ENCODE measurements around the gene CGB3.
"Not testable (repeated sequence)": the region's sequence is repeated elsewhere in the genome, so short reads cannot be mapped to it uniquely, and the experiment has no call there.

The CGB3 gene

GRCh38 chr19:49024233-49024632, at the start of gene CGB3:
Gene CGB3 (minus strand): TSS chr19:49024333. CDS start chr19:49023971, 362 bp downstream.
- DNase-seq = not testable (repeated sequence)

- DNase-seq = no peak
Observed at GRCh38 chr19:49071860-49072547, 47.9 kb upstream of the CGB3 start.

GRCh38 chr19:49070416-49070815, 46.3 kb upstream of the CGB3 start:
- no peak for DNase-seq

GRCh38 chr19:49069026-49069425, 44.9 kb upstream of the CGB3 start:
- no peak for DNase-seq

- DNase-seq = no peak
Observed at GRCh38 chr19:49067554-49067953, 43.4 kb upstream of the CGB3 start.

GRCh38 chr19:49065905-49066512, 41.9 kb upstream of the CGB3 start:
- DNase-seq = no peak

- no peak for DNase-seq
Observed at GRCh38 chr19:49064768-49065611, 40.9 kb upstream of the CGB3 start, which contains the start of gene NTF4. Gene NTF4 (minus strand): TSS chr19:49064818. CDS start chr19:49061997, 2,821 bp downstream.

- DNase-seq = no peak
Observed at GRCh38 chr19:49064029-49064629, 40.0 kb upstream of the CGB3 start.

- no peak for DNase-seq
Observed at GRCh38 chr19:49061445-49061844, 37.3 kb upstream of the CGB3 start.

GRCh38 chr19:49061000-49061399, 36.9 kb upstream of the CGB3 start:
- DNase-seq = no peak

GRCh38 chr19:49059053-49059452, 34.9 kb upstream of the CGB3 start:
- DNase-seq = no peak

GRCh38 chr19:49058562-49058961, 34.4 kb upstream of the CGB3 start:
- DNase-seq = no peak

GRCh38 chr19:49057636-49058234, 33.6 kb upstream of the CGB3 start, which contains the start of gene CGB7:
Gene CGB7 (minus strand): TSS chr19:49057749. CDS start chr19:49055375, 2,374 bp downstream.
- DNase-seq = no peak

- not testable (repeated sequence) for DNase-seq
Observed at GRCh38 chr19:49056902-49057596, 32.9 kb upstream of the CGB3 start.

- no peak for DNase-seq
Observed at GRCh38 chr19:49056101-49056901, 32.2 kb upstream of the CGB3 start.

GRCh38 chr19:49050376-49051033, 26.4 kb upstream of the CGB3 start:
- not testable (repeated sequence) for DNase-seq

- not testable (repeated sequence) for DNase-seq
Observed at GRCh38 chr19:49049834-49050233, 25.7 kb upstream of the CGB3 start.

GRCh38 chr19:49049011-49049410, 24.9 kb upstream of the CGB3 start, which contains the start of gene CGB8:
Gene CGB8 (minus strand): TSS chr19:49049111. CDS start chr19:49048739, 372 bp downstream.
- not testable (repeated sequence) for DNase-seq

- not testable (repeated sequence) for DNase-seq
Observed at GRCh38 chr19:49043548-49043947, 19.4 kb upstream of the CGB3 start, which contains the start of gene CGB5. Gene CGB5 (plus strand): TSS chr19:49043848. CDS start chr19:49044210, 362 bp downstream.

- DNase-seq = not testable (repeated sequence)
Observed at GRCh38 chr19:49042666-49043065, 18.5 kb upstream of the CGB3 start.

Measured in SIG-M5 (cell line).